Gastroesophageal sphincter (tissue), 4 donors: ENCODE data around the gene PIGU. TPM values are rescaled to one million over a fixed set of nuclear protein-coding genes. Genes with fewer than 3 reads are reported as not detected.
A peak's percentile ranks its signal among the peaks of the same experiment; 100 is the strongest.

Experiments
- ATAC-seq: fragments of 150-250 bp; one replicate; pipeline ENCODE4 v1.9.1; 2016; ENCODE audit warnings: mild to moderate bottlenecking, moderate library complexity
- H3K27ac ChIP-seq, 4 donors: fragments of 200-600 bp; sonication (generic) in 3 of 4; 1 replicate in 3 of 4; 2 replicates in 1 of 4; pipeline ENCODE4 v1.5.1; 2016 to 2019
- H3K27me3 ChIP-seq: fragments of 200-600 bp; sonication (generic); one replicate; pipeline ENCODE4 v1.5.1; 2019
- H3K36me3 ChIP-seq, 2 donors: fragments of 200-600 bp; sonication (generic); one replicate each; pipeline ENCODE4 v1.5.1; 2019; ENCODE audit warnings: control low read depth in 1 of 2
- H3K4me1 ChIP-seq, 3 donors: fragments of 200-600 bp; sonication (generic); 1 replicate in 2 of 3; 2 replicates in 1 of 3; pipeline ENCODE4 v1.5.1; 2016 to 2019; ENCODE audit warnings: control low read depth in 2 of 3
- H3K4me3 ChIP-seq, 2 donors: fragments of 200-600 bp; sonication (generic); one replicate each; pipeline ENCODE4 v1.5.1; 2019; ENCODE audit warnings: mild to moderate bottlenecking in 1 of 2, moderate library complexity in 1 of 2
- H3K9me3 ChIP-seq, 3 donors: fragments of 200-600 bp; sonication (generic); one replicate each; pipeline ENCODE4 v1.5.1; 2017 to 2019; ENCODE audit warnings: control low read depth in 2 of 3
- EP300 ChIP-seq: sonication (generic); formaldehyde crosslinking; IDR thresholded peaks from one replicate; pipeline ENCODE4 v1.6.1; 2017; ENCODE audit warnings: antibody characterized with exemption, mild to moderate bottlenecking
- POLR2A ChIP-seq, 2 donors: fragments of 450-650 bp; IDR thresholded peaks; one replicate each; pipeline ENCODE4 v1.6.1; 2017; ENCODE audit warnings: antibody characterized with exemption in 2 of 2, mild to moderate bottlenecking in 2 of 2, moderate library complexity in 1 of 2
- POLR2AphosphoS5 ChIP-seq: sonication (generic); formaldehyde crosslinking; IDR thresholded peaks from one replicate; pipeline ENCODE4 v1.6.1; 2017; ENCODE audit warnings: antibody characterized with exemption
- WGBS, 2 donors: methylation state at CpG; one replicate each; pipeline ENCODE4 v1.1.5; 2018; ENCODE audit warnings: low coverage in 1 of 2; 5-methylcytosine and 5-hydroxymethylcytosine counted together
- total RNA-seq, 4 donors: library from RNA; depleted of rRNA; stranded (reverse); fragments of >200 nt; gene quantifications; one replicate each; pipeline ENCODE4 v1.1.0, GENCODE V29; 2016
- TF ChIP-seq, protein P1 (sequence below), 4 experiments: fragments of 200-600 bp in 2 of 4; fragments of 450-650 bp in 2 of 4; sonication (generic) in 1 of 4; IDR thresholded peaks; one replicate each; pipeline ENCODE4 v1.5.1; 2017 to 2019; ENCODE audit warnings: antibody characterized with exemption in 4 of 4, mild to moderate bottlenecking in 2 of 4, moderate library complexity in 2 of 4

The PIGU gene
- total RNA-seq, 4 donors from 2014 or later: 5.4 to 11.8 (median 10.8) TPM

DNA sequence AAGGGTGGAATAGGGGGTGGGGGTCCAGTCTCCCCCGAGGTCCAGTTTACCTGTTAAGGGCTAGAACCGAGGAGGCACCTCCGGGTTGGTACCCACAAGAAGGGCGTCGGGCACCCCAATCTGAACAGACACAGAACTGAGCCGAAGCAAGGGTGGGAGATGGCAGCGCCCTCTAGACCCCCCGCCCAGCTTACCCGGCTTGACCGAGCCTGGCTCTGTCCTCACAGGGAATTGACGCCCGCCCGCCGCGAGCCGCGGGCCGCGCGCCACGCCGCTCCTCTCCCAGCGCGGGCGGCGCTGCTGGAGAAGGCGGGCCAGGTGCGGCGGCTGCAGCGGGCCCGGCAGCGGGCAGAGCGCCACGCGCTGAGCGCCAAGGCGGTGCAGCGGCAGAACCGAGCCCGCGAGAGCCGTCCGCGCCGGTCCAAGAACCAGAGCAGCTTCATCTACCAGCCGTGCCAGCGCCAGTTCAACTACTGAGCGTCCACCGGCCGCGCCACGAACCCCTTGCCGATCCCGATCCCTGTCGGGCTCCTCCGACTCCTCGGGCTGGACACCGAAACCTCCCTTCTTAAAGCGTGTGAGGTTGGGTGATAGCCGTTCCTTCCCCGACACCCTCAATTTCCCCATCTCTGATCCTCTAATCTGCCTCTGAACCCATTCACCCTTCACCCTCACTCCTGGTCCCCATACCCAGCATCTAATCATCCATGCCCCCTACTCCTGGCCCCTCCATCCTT lies 33.1 kb upstream of the PIGU start:
- ATAC-seq: peak; percentile 85
- H3K9me3 ChIP-seq: no peaks in the 10 kb centered on the region
- H3K4me1 ChIP-seq: peaks cover 0 to 67% (median 16%) of the 10 kb centered on the region in 3 donors
- no peak for TF ChIP-seq EP300
- TF ChIP-seq POLR2A (IDR thresholded peaks at IDR 0.05): peak; percentile 16 to 22
- TF ChIP-seq POLR2AphosphoS5: no peak
- TF ChIP-seq, protein P1, sequence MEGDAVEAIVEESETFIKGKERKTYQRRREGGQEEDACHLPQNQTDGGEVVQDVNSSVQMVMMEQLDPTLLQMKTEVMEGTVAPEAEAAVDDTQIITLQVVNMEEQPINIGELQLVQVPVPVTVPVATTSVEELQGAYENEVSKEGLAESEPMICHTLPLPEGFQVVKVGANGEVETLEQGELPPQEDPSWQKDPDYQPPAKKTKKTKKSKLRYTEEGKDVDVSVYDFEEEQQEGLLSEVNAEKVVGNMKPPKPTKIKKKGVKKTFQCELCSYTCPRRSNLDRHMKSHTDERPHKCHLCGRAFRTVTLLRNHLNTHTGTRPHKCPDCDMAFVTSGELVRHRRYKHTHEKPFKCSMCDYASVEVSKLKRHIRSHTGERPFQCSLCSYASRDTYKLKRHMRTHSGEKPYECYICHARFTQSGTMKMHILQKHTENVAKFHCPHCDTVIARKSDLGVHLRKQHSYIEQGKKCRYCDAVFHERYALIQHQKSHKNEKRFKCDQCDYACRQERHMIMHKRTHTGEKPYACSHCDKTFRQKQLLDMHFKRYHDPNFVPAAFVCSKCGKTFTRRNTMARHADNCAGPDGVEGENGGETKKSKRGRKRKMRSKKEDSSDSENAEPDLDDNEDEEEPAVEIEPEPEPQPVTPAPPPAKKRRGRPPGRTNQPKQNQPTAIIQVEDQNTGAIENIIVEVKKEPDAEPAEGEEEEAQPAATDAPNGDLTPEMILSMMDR (IDR thresholded peaks at IDR 0.05): peak in 2 of 4 experiments; percentile 8 to 13
- peak overlapping the region; percentile 66 to 92 for H3K4me3 ChIP-seq
- H3K27ac ChIP-seq: peak overlapping the region; percentile 94 to 100 (median 96)
- H3K27me3 ChIP-seq: no peaks in the 10 kb centered on the region
- peaks cover 0 to 43% of the 10 kb centered on the region in 2 donors for H3K36me3 ChIP-seq
- WGBS, 2 donors: 3 to 9% methylated on average over 9 to 16 of the region's 61 CpGs

DNA sequence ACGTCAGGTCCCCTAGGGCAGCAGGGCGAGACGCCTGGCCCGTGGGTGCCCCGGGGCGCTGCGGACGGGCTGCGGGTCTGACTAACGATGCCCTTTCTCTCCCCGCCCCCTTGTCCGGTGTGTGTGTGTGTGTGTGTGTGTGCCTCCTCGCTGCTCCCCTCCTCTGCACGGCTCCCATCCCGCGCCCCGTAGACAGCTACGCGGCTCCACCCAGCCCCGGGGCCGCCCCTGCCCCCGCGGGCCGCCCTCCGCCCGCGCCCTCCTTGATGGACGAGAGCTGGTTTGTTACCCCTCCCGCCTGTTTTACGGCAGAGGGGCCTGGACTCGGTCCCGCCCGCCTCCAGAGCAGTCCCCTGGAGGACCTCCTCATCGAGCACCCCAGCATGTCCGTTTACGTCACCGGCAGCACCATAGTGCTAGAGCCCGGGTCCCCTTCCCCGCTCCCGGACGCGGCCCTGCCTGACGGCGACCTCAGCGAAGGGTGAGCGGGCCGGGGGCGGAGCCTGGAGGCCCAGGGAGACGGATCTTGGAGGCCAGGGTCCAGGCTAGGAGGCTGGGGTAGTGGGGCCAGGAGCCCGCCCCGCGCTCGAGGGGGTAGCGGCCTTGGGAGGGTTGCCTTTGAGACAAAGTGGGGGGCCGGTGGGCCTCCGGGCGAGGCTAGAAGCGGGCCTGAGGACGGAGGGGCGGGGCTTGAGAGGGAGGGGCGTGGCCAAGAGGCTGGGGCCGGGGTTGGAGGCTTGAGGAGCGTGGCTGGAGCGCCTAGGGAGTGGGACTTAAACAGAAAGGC lies 32.3 kb upstream of the PIGU start:
- TF ChIP-seq, protein P1 (IDR thresholded peaks at IDR 0.05): no peak
- peak; percentile 52 for TF ChIP-seq POLR2AphosphoS5
- peak; percentile 32 to 36 for TF ChIP-seq POLR2A (IDR thresholded peaks at IDR 0.05)
- H3K27ac ChIP-seq: peak overlapping the region; percentile 94 to 100 (median 96)
- no peaks in the 10 kb centered on the region for H3K9me3 ChIP-seq
- peak; percentile 86 for ATAC-seq
- no peaks in the 10 kb centered on the region for H3K27me3 ChIP-seq
- H3K4me1 ChIP-seq: peaks cover 0 to 70% (median 20%) of the 10 kb centered on the region in 3 donors
- 0% methylated on average over 1 to 2 of the region's 64 CpGs for WGBS, 2 donors
- H3K36me3 ChIP-seq: peaks cover 0 to 36% of the 10 kb centered on the region in 2 donors
- peak overlapping the region; percentile 66 to 92 for H3K4me3 ChIP-seq

DNA sequence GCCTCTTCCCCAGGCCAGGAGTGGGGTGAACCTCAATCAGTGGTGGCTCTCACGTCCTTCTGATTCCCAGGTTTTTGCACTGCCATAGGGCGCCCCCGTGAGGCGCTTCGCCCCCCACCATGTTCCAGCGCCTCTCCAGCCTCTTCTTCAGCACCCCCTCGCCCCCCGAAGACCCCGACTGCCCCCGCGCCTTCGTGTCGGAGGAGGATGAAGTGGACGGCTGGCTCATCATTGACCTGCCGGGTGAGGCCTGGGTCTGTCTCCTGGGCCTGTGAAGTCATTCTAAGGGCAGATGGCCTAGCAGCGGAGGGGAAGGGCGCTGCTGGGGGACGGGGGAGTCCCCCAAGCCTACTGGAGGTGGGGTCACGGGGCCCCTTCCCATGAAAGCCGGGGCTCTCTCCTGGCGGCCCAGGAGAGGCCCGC lies 31.7 kb upstream of the PIGU start:
- no peak for ATAC-seq
- Histone ChIP-seq H3K27me3 (no peaks in the 10 kb centered on the region), H3K4me1 (peaks cover 0 to 70% (median 20%) of the 10 kb centered on the region in 3 donors), H3K27ac (peak overlapping the region; percentile 94 to 100 (median 96)), H3K9me3 (no peaks in the 10 kb centered on the region), H3K36me3 (peaks cover 0 to 30% of the 10 kb centered on the region in 2 donors), H3K4me3 (peak overlapping the region; percentile 66 to 92)
- WGBS, 2 donors: 0% methylated on average over 5 of the region's 22 CpGs
- TF ChIP-seq, protein P1 (IDR thresholded peaks at IDR 0.05): peak in 3 of 4 experiments; percentile 14 to 73 (median 18)
- TF ChIP-seq EP300: no peak

DNA sequence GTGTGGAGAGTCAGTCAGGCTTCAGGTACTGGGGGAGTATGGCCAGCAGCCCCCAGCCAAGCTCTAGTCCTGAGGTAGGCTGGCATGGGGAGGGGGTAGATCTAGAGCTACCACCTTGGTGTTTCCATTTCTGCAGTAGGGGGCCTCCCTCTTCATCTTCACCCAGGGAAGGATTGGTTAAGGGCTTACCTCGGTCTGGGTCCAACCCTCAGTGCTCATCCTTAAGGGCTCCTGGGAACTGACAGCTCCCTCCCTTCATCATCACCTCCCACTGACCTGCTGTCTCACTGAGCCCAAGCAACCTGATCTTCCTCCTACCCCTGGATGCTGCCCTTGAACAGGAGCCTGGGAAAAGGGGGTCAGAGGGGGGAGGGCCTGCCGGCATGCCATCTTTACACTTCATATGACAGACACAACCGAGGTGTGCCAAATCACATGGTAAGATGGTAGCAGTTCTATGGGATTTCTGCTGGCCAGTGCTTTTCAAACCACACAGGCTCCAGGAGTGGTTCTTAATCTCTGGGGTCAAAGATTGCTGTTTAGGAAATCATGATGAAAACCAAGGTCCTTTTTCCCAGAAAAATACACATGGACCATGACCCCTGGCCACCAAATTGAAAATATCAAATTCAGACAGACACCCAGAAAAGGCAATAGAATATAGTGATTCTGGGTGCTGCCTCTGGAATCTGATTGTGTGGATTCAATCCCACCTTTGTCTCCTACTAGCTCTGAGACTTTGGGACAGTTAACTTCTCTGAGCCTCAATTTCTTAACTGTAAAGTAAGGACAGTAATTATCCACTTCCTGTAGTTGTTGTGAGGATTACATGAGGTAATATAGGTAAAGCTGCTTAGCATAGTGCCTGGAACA lies 30.3 kb upstream of the PIGU start:
- no peak for TF ChIP-seq EP300
- H3K4me3 ChIP-seq: no peak overlapping the region
- H3K27me3 ChIP-seq: no peaks in the 10 kb centered on the region
- ATAC-seq: no peak
- H3K36me3 ChIP-seq: peaks cover 0 to 15% of the 10 kb centered on the region in 2 donors
- H3K9me3 ChIP-seq: no peaks in the 10 kb centered on the region
- WGBS, 2 donors: 83% methylated on average over 1 of the region's 3 CpGs; no CpG with 5 or more reads in 1 of the 2 donors
- H3K27ac ChIP-seq: peak overlapping the region in 3 of 4 donors; percentile 94 to 100 (median 100)
- peaks cover 0 to 75% (median 20%) of the 10 kb centered on the region in 3 donors for H3K4me1 ChIP-seq
